GM12873 (cell line): ENCODE results near the gene DOCK3.

Experiments used
- TF ChIP-seq, protein P1 (sequence below): IDR thresholded peaks from 2 replicates; pipeline ENCODE4 v1.5.1; 2012; ENCODE audit warnings: low read depth, mild to moderate bottlenecking, moderate library complexity, low read length, control low read depth; ENCODE audit not compliant: insufficient read depth; ENCODE audit errors: missing control alignments

Gene DOCK3

GRCh38 chr3:51099794-51100535, 425.2 kb downstream of the DOCK3 start:
- TF ChIP-seq, protein P1, sequence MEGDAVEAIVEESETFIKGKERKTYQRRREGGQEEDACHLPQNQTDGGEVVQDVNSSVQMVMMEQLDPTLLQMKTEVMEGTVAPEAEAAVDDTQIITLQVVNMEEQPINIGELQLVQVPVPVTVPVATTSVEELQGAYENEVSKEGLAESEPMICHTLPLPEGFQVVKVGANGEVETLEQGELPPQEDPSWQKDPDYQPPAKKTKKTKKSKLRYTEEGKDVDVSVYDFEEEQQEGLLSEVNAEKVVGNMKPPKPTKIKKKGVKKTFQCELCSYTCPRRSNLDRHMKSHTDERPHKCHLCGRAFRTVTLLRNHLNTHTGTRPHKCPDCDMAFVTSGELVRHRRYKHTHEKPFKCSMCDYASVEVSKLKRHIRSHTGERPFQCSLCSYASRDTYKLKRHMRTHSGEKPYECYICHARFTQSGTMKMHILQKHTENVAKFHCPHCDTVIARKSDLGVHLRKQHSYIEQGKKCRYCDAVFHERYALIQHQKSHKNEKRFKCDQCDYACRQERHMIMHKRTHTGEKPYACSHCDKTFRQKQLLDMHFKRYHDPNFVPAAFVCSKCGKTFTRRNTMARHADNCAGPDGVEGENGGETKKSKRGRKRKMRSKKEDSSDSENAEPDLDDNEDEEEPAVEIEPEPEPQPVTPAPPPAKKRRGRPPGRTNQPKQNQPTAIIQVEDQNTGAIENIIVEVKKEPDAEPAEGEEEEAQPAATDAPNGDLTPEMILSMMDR: peak; percentile 64

- TF ChIP-seq, protein P1: no peak
Measured at GRCh38 chr3:51100536-51100851, 425.8 kb downstream of the DOCK3 start.

DNA sequence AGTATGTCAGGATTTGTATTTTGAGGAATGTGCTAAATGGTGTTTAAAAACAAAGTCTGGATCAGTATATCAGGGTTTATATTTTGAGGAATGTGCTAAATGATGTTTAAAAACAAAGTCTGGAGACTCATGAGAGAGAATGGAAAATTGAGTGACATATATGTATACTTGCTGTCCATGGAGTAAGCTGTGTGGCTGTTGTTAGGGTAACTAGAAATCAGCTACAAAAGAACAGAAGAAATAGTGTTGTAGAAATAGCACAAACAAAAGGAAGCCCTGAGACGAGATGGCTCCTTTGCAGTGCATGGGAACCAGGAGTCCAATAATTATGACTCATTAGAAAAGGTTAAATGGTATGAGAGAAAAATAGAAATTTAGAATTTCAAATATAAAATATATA, 427.7 kb downstream of the DOCK3 start:
- TF ChIP-seq, protein P1: no peak

- TF ChIP-seq, protein P1: no peak
Measured at GRCh38 chr3:51106242-51106876, 431.6 kb downstream of the DOCK3 start.

DNA sequence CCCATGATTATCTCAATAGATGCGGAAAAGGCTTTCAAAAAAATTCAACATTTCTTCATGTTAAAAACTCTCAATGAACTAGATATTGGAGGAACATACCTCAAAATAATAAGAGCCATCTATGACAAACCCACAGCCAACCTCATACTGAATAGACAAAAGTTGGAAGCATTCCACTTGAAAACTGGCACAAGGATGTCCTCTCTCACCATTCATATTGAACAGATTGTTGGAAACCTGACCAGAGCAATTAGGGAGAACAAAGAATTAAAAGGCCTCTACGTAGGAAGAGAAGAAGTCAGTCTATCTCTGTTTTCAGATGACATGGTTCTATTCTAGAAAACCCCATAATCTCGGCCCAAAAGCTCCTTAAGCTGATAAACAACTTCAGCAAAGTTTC, 435.9 kb downstream of the DOCK3 start:
- TF ChIP-seq, protein P1: no peak

DNA sequence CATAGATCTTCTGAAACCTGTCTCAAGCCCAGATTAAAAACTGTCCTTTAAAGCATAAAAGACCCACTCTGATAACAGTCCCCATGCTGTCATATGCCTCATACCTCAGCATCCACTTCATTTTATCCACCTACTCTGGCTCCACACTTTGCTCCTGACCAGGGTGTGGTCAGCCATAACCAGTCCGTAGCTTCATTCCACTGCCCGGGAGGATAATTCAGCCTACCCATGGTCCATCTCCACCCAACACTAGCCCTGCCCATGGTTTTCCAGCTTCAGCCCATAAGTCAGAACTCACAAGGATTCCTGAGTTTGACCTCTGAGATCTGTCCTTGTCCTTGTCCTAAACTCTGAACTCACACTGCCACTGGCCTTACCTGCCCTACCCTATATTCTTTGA, 448.2 kb downstream of the DOCK3 start:
- TF ChIP-seq, protein P1: no peak

GRCh38 chr3:51123531-51123930, 448.8 kb downstream of the DOCK3 start:
- TF ChIP-seq, protein P1: no peak
